ENCODE measurements around the gene RAB15. TPM values are rescaled to one million over a fixed set of nuclear protein-coding genes. Genes with fewer than 3 reads are reported as not detected.
A peak's percentile ranks its signal among the peaks of the same experiment; 100 is the strongest.

The RAB15 gene
- polyA plus RNA-seq, 1 experiment, result 7.7 TPM

- no peak for DNase-seq (ENCODE audit: low read depth)
- no peaks in the 10 kb centered on the region for H3K36me3 ChIP-seq (ENCODE audit: control insufficient read depth, insufficient read depth, low read length)
- H3K4me3 ChIP-seq (ENCODE audit: low read depth, low read length), result no peak overlapping the region
- CTCF ChIA-PET, result no interaction called here
- no peak for TF ChIP-seq CTCF (IDR thresholded peaks at IDR 0.05; ENCODE audit: insufficient read depth, low read depth, low read length)
- POLR2A ChIA-PET, result no interaction called here
- H3K27me3 ChIP-seq (ENCODE audit: control insufficient read depth, insufficient read depth, low read length), result no peaks in the 10 kb centered on the region
Measured at GRCh38 chr14:64919618-64920017, 52.5 kb downstream of the RAB15 start.

- DNase-seq (ENCODE audit: low read depth), result no peak
Measured at GRCh38 chr14:64919215-64919614, 52.9 kb downstream of the RAB15 start.

GRCh38 chr14:64918216-64918615 lies 53.9 kb downstream of the RAB15 start:
- Histone ChIP-seq H3K4me3 (ENCODE audit: low read depth, low read length) (no peak overlapping the region), H3K36me3 (ENCODE audit: control insufficient read depth, insufficient read depth, low read length) (no peaks in the 10 kb centered on the region), H3K27me3 (ENCODE audit: control insufficient read depth, insufficient read depth, low read length) (no peaks in the 10 kb centered on the region)
- POLR2A ChIA-PET, result no interaction called here
- no peak for TF ChIP-seq CTCF (IDR thresholded peaks at IDR 0.05; ENCODE audit: insufficient read depth, low read depth, low read length)
- DNase-seq (ENCODE audit: low read depth), result no peak
- CTCF ChIA-PET, result no interaction called here

More at GRCh38 chr14:64919215-64919614, 52.9 kb downstream of the RAB15 start:
- no peak overlapping the region for H3K4me3 ChIP-seq (ENCODE audit: low read depth, low read length)
- POLR2A ChIA-PET, result no interaction called here
- CTCF ChIA-PET, result no interaction called here
- TF ChIP-seq CTCF (IDR thresholded peaks at IDR 0.05; ENCODE audit: insufficient read depth, low read depth, low read length), result no peak
- H3K36me3 ChIP-seq (ENCODE audit: control insufficient read depth, insufficient read depth, low read length), result no peaks in the 10 kb centered on the region
- H3K27me3 ChIP-seq (ENCODE audit: control insufficient read depth, insufficient read depth, low read length), result no peaks in the 10 kb centered on the region

GRCh38 chr14:64915797-64916196 lies 56.3 kb downstream of the RAB15 start:
- Histone ChIP-seq H3K27me3 (ENCODE audit: control insufficient read depth, insufficient read depth, low read length) (peaks cover 2% of the 10 kb centered on the region; the same call in 1 of the 2 replicates), H3K36me3 (ENCODE audit: control insufficient read depth, insufficient read depth, low read length) (no peaks in the 10 kb centered on the region), H3K4me3 (ENCODE audit: low read depth, low read length) (no peak overlapping the region)
- DNase-seq (ENCODE audit: low read depth), result no peak
- ChIA-PET CTCF (interaction anchor here (1.4 to 1.7 kb wide), 2 partner anchors 12 to 70 kb away, joined by 5 to 8 read pairs; no protein-coding TSS in a partner anchor), POLR2A (no interaction called here)
- TF ChIP-seq CTCF (IDR thresholded peaks at IDR 0.05; ENCODE audit: insufficient read depth, low read depth, low read length), result no peak

GRCh38 chr14:64915029-64915424 lies 57.1 kb downstream of the RAB15 start:
- no peak for TF ChIP-seq CTCF (IDR thresholded peaks at IDR 0.05; ENCODE audit: insufficient read depth, low read depth, low read length)
- Histone ChIP-seq H3K27me3 (ENCODE audit: control insufficient read depth, insufficient read depth, low read length) (peaks cover 2% of the 10 kb centered on the region; the same call in 1 of the 2 replicates), H3K4me3 (ENCODE audit: low read depth, low read length) (peak overlapping the region; percentile 91), H3K36me3 (ENCODE audit: control insufficient read depth, insufficient read depth, low read length) (no peaks in the 10 kb centered on the region)
- ChIA-PET CTCF (interaction anchor here (0.6 to 1.7 kb wide), 6 partner anchors 10 to 1223 kb away, joined by 3 to 8 read pairs (median 4); no protein-coding TSS in a partner anchor), POLR2A (interaction anchor here (0.6 to 0.7 kb wide), 2 partner anchors 135 to 411 kb away, joined by 7 to 8 read pairs; partner anchors contain the start of gene ZBTB1)
- DNase-seq (ENCODE audit: low read depth), result no peak

Measured in BJ (cell line).